Neural crest cell (in vitro differentiated cells): ENCODE results near the gene EXOC4. TPM values are rescaled to one million over a fixed set of nuclear protein-coding genes. Genes with fewer than 3 reads are reported as not detected.

Source experiments
- DNase-seq: peaks from one replicate; pipeline ENCODE4 v3.0.0; 2021; ENCODE audit warnings: low read depth, mixed read lengths, low spot score
- H3K27ac Mint-ChIP-seq: one replicate; pipeline ENCODE4 v1.8.0; 2021; ENCODE audit warnings: mild to moderate bottlenecking, mixed read lengths; ENCODE audit not compliant: unreplicated experiment
- H3K27me3 Mint-ChIP-seq: 2 replicates; pipeline ENCODE4 v1.8.0; 2021; ENCODE audit warnings: low read depth, mild to moderate bottlenecking, mixed read lengths
- H3K36me3 Mint-ChIP-seq: 2 replicates; pipeline ENCODE4 v1.8.0; 2021; ENCODE audit warnings: low read depth, mild to moderate bottlenecking, mixed read lengths
- H3K4me1 Mint-ChIP-seq: 2 replicates; pipeline ENCODE4 v1.8.0; 2021; ENCODE audit warnings: mixed read lengths
- H3K4me3 Mint-ChIP-seq: one replicate; pipeline ENCODE4 v1.8.0; 2021; ENCODE audit warnings: mild to moderate bottlenecking, mixed read lengths
- H3K9me3 Mint-ChIP-seq: 2 replicates; pipeline ENCODE4 v1.8.0; 2021; ENCODE audit warnings: mixed read lengths
- CTCF ChIP-seq: fragments of 200-600 bp; sonication (generic); conservative IDR thresholded peaks from 2 replicates; pipeline ENCODE4 v1.5.0; 2021; ENCODE audit warnings: antibody characterized with exemption, mild to moderate bottlenecking
- total RNA-seq: library from RNA; stranded (reverse); gene quantifications from 2 replicates; pipeline ENCODE4 v1.2.1, GENCODE V29; 2021

EXOC4 gene
- total RNA-seq, 1 donor from 2014 or later, result 79.7 TPM

- no peaks in the 10 kb centered on the region for H3K9me3 Mint-ChIP-seq
- no peaks in the 10 kb centered on the region for H3K27me3 Mint-ChIP-seq
- H3K27ac Mint-ChIP-seq, result no peak overlapping the region
- no peak for DNase-seq
- peaks cover 20% of the 10 kb centered on the region for H3K4me1 Mint-ChIP-seq
- H3K4me3 Mint-ChIP-seq, result no peak overlapping the region
- no peak for TF ChIP-seq CTCF
- H3K36me3 Mint-ChIP-seq, result no peaks in the 10 kb centered on the region
Observed at GRCh38 chr7:133676805-133677370, 424.0 kb downstream of the EXOC4 start.

GRCh38 chr7:133678137-133678814, 425.4 kb downstream of the EXOC4 start:
- no peak for DNase-seq
- no peaks in the 10 kb centered on the region for H3K36me3 Mint-ChIP-seq
- no peaks in the 10 kb centered on the region for H3K27me3 Mint-ChIP-seq
- H3K27ac Mint-ChIP-seq, result no peak overlapping the region
- H3K9me3 Mint-ChIP-seq, result no peaks in the 10 kb centered on the region
- peaks cover 20% of the 10 kb centered on the region for H3K4me1 Mint-ChIP-seq
- no peak for TF ChIP-seq CTCF
- H3K4me3 Mint-ChIP-seq, result no peak overlapping the region

- DNase-seq, result no peak
- no peak for TF ChIP-seq CTCF
- no peak overlapping the region for H3K4me3 Mint-ChIP-seq
- peaks cover 20% of the 10 kb centered on the region for H3K4me1 Mint-ChIP-seq
- no peaks in the 10 kb centered on the region for H3K27me3 Mint-ChIP-seq
- no peaks in the 10 kb centered on the region for H3K36me3 Mint-ChIP-seq
- no peak overlapping the region for H3K27ac Mint-ChIP-seq
- no peaks in the 10 kb centered on the region for H3K9me3 Mint-ChIP-seq
Observed at GRCh38 chr7:133679977-133680376, 427.1 kb downstream of the EXOC4 start.

GRCh38 chr7:133681529-133681928, 428.7 kb downstream of the EXOC4 start:
- Mint-ChIP-seq H3K36me3 (peaks cover 3% of the 10 kb centered on the region), H3K4me3 (no peak overlapping the region), H3K27me3 (no peaks in the 10 kb centered on the region), H3K27ac (no peak overlapping the region), H3K4me1 (peaks cover 20% of the 10 kb centered on the region), H3K9me3 (peaks cover 2% of the 10 kb centered on the region)
- no peak for TF ChIP-seq CTCF
- no peak for DNase-seq

- no peak overlapping the region for H3K4me3 Mint-ChIP-seq
- no peak overlapping the region for H3K27ac Mint-ChIP-seq
- no peaks in the 10 kb centered on the region for H3K27me3 Mint-ChIP-seq
- no peak for TF ChIP-seq CTCF
- H3K4me1 Mint-ChIP-seq, result peaks cover 14% of the 10 kb centered on the region
- H3K36me3 Mint-ChIP-seq, result peaks cover 3% of the 10 kb centered on the region
- H3K9me3 Mint-ChIP-seq, result peaks cover 2% of the 10 kb centered on the region
- DNase-seq, result no peak
Observed at GRCh38 chr7:133682364-133683181, 429.7 kb downstream of the EXOC4 start.
